Measurements from ENCODE around the gene NCS1. TPM values are rescaled to one million over a fixed set of nuclear protein-coding genes. Genes with fewer than 3 reads are reported as not detected.

The NCS1 gene
- total RNA-seq, 4 donors from 2014 or later = 100 to 206 (median 122) TPM

DNA sequence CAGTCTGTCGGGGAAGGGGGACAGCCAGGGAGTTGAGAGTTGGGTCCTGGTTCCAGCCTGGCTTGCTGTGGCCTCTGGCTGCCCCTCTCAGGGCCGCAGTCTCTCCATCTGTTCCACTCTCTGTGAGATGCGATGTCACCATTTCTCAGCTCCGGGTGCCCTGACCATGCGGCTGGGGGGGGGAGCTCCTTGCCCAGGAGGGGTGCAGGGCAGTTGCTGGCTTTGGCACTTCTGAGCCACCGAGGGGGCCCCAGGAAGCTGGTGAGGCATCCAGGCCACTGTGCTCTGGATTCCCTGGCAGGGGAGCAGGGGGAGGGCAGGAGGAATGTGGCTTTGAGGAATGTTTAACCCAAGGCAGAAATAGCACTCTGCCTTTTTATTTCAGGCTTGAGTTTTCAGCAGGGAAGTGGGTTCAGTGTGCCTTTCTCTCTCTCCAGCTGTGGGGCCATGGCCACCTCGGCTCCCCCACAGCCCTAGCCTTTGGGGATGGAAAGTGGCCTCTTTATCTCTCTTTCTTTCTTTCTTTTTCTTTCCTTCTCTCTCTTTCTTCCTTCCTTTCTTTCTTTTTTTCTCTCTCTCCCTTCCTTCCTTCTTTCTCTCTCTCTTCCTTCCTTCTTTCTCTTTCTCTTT lies 11.0 kb downstream of the NCS1 start:
- no peak for DNase-seq (ENCODE audit: extremely low spot score)

GRCh38 chr9:130185017-130185416 lies 12.8 kb downstream of the NCS1 start:
- Histone ChIP-seq H3K9me3 (no peaks in the 10 kb centered on the region), H3K4me3 (peak overlapping the region; percentile 32 to 67 (median 58)), H3K27me3 (no peaks in the 10 kb centered on the region), H3K4me1 (peaks cover 33 to 100% (median 97%) of the 10 kb centered on the region in 4 donors), H3K36me3 (no peaks in the 10 kb centered on the region), H3K27ac (replicated peaks in 1 of 4) (peak overlapping the region; percentile 95 to 97 (median 96))
- WGBS = 63% methylated on average over 15 of the region's 15 CpGs
- no peak for DNase-seq (ENCODE audit: extremely low spot score)
- TF ChIP-seq POLR2AphosphoS5 (IDR thresholded peaks at IDR 0.05) (peak; percentile 80 to 92), EP300 (IDR thresholded peaks at IDR 0.05) (no peak)
- TF ChIP-seq, protein P1, sequence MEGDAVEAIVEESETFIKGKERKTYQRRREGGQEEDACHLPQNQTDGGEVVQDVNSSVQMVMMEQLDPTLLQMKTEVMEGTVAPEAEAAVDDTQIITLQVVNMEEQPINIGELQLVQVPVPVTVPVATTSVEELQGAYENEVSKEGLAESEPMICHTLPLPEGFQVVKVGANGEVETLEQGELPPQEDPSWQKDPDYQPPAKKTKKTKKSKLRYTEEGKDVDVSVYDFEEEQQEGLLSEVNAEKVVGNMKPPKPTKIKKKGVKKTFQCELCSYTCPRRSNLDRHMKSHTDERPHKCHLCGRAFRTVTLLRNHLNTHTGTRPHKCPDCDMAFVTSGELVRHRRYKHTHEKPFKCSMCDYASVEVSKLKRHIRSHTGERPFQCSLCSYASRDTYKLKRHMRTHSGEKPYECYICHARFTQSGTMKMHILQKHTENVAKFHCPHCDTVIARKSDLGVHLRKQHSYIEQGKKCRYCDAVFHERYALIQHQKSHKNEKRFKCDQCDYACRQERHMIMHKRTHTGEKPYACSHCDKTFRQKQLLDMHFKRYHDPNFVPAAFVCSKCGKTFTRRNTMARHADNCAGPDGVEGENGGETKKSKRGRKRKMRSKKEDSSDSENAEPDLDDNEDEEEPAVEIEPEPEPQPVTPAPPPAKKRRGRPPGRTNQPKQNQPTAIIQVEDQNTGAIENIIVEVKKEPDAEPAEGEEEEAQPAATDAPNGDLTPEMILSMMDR (IDR thresholded peaks at IDR 0.05) = no peak
- intact Hi-C loops (cut with DNase I) = no loop called here

More for the DNA sequence above, 11.0 kb downstream of the NCS1 start:
- TF ChIP-seq EP300 (IDR thresholded peaks at IDR 0.05) (no peak), POLR2A (IDR thresholded peaks at IDR 0.05; ENCODE audit: low read depth) (no peak), POLR2AphosphoS5 (IDR thresholded peaks at IDR 0.05) (peak; percentile 46 to 74)
- TF ChIP-seq, protein P1 (IDR thresholded peaks at IDR 0.05) = no peak
- peaks cover 33 to 93% (median 87%) of the 10 kb centered on the region in 4 donors for H3K4me1 ChIP-seq
- no peaks in the 10 kb centered on the region for H3K27me3 ChIP-seq
- WGBS = 22% methylated on average over 6 of the region's 7 CpGs
- no peaks in the 10 kb centered on the region for H3K9me3 ChIP-seq
- intact Hi-C loops (cut with DNase I) = no loop called here
- H3K36me3 ChIP-seq = no peaks in the 10 kb centered on the region
- peak overlapping the region; percentile 95 to 97 (median 96) for H3K27ac ChIP-seq (replicated peaks in 1 of 4)
- H3K4me3 ChIP-seq = peak overlapping the region in 1 of 4 donors; percentile 16

- Histone ChIP-seq H3K9me3 (no peaks in the 10 kb centered on the region), H3K4me3 (peak overlapping the region; percentile 32 to 67 (median 58)), H3K36me3 (no peaks in the 10 kb centered on the region), H3K4me1 (peaks cover 33 to 100% (median 100%) of the 10 kb centered on the region in 4 donors), H3K27ac (replicated peaks in 1 of 4) (peak overlapping the region; percentile 95 to 97 (median 96)), H3K27me3 (no peaks in the 10 kb centered on the region)
- TF ChIP-seq POLR2A (IDR thresholded peaks at IDR 0.05; ENCODE audit: low read depth) = no peak
- TF ChIP-seq, protein P1 (IDR thresholded peaks at IDR 0.05) = no peak
- no peak for TF ChIP-seq EP300 (IDR thresholded peaks at IDR 0.05)
- no peak for TF ChIP-seq POLR2AphosphoS5 (IDR thresholded peaks at IDR 0.05)
- WGBS = 52% methylated on average over 11 of the region's 17 CpGs
- intact Hi-C loops (cut with DNase I) = no loop called here
- DNase-seq (ENCODE audit: extremely low spot score) = no peak
Observed at GRCh38 chr9:130185490-130186031, 13.4 kb downstream of the NCS1 start.

- Histone ChIP-seq H3K4me1 (peaks cover 33 to 100% (median 100%) of the 10 kb centered on the region in 4 donors), H3K9me3 (no peaks in the 10 kb centered on the region), H3K27ac (replicated peaks in 1 of 4) (peak overlapping the region; percentile 95 to 97 (median 96)), H3K27me3 (no peaks in the 10 kb centered on the region), H3K4me3 (peak overlapping the region; percentile 47 to 67 (median 58)), H3K36me3 (no peaks in the 10 kb centered on the region)
- 49% methylated on average over 6 of the region's 6 CpGs for WGBS
- intact Hi-C loops (cut with DNase I) = no loop called here
- no peak for DNase-seq (ENCODE audit: extremely low spot score)
- TF ChIP-seq, protein P1 (IDR thresholded peaks at IDR 0.05) = no peak
- peak in 1 of 2 donors; percentile 35 for TF ChIP-seq POLR2AphosphoS5 (IDR thresholded peaks at IDR 0.05)
Observed at GRCh38 chr9:130186051-130186450, 13.8 kb downstream of the NCS1 start.

Measured in esophagus muscularis mucosa (tissue), 4 donors.